Breast epithelium (tissue), 4 donors: ENCODE data around the gene COL9A1. TPM values are rescaled to one million over a fixed set of nuclear protein-coding genes. Genes with fewer than 3 reads are reported as not detected.

Source experiments
- DNase-seq, 2 donors: peaks; one replicate each; pipeline ENCODE4 v3.0.0-alpha.2; 2019; ENCODE audit warnings: low spot score in 2 of 2
- H3K27ac ChIP-seq, 2 donors: fragments of 200-600 bp; sonication (generic) in 1 of 2; one replicate each; pipeline ENCODE4 v1.5.1; 2016 to 2019; ENCODE audit warnings: mild to moderate bottlenecking in 1 of 2
- H3K27me3 ChIP-seq, 2 donors: fragments of 200-600 bp; sonication (generic) in 1 of 2; one replicate each; pipeline versions ENCODE4 v1.5.1 to v1.6.0; 2017 to 2019; ENCODE audit warnings: control low read depth in 1 of 2, mild to moderate bottlenecking in 1 of 2
- H3K36me3 ChIP-seq: fragments of 200-600 bp; one replicate; pipeline ENCODE4 v1.5.1; 2019
- H3K4me1 ChIP-seq, 2 donors: fragments of 200-600 bp; sonication (generic); one replicate each; pipeline ENCODE4 v1.5.1; 2016 to 2019; ENCODE audit warnings: control low read depth in 1 of 2
- H3K4me3 ChIP-seq, 3 donors: fragments of 200-600 bp; sonication (generic); 1 replicate in 2 of 3; 2 replicates in 1 of 3; pipeline ENCODE4 v1.5.1; 2016 to 2019; ENCODE audit warnings: mild to moderate bottlenecking in 3 of 3, moderate library complexity in 2 of 3
- H3K9me3 ChIP-seq, 2 donors: fragments of 200-600 bp; sonication (generic) in 1 of 2; one replicate each; pipeline ENCODE4 v1.5.1; 2016 to 2019; ENCODE audit warnings: control low read depth in 1 of 2
- CTCF ChIP-seq, 3 donors: fragments of 450-650 bp; IDR thresholded peaks; one replicate each; pipeline ENCODE4 v1.5.1; 2016 to 2017; ENCODE audit warnings: antibody characterized with exemption in 3 of 3, mild to moderate bottlenecking in 3 of 3, moderate library complexity in 3 of 3
- POLR2A ChIP-seq: fragments of 450-650 bp; IDR thresholded peaks from one replicate; pipeline ENCODE4 v1.6.1; 2016; ENCODE audit warnings: antibody characterized with exemption, mild to moderate bottlenecking, moderate library complexity
- POLR2AphosphoS5 ChIP-seq, 3 donors: sonication (generic); formaldehyde crosslinking; IDR thresholded peaks; one replicate each; pipeline ENCODE4 v1.6.1; 2017; ENCODE audit warnings: antibody characterized with exemption in 3 of 3
- intact Hi-C: fragments of 100-400 bp; cut with DNase I; formaldehyde crosslinking; loops from one replicate; pipeline ENCODE4 v1.15.1; 2023; ENCODE audit warnings: low total_unique reads
- total RNA-seq, 3 donors: library from RNA; depleted of rRNA; stranded (reverse); fragments of >200 nt; gene quantifications; one replicate each; pipeline ENCODE4 v1.1.0, GENCODE V29; 2016

Gene COL9A1
- total RNA-seq, 3 donors from 2014 or later = 0.32 TPM; not detected in 2

- no peak overlapping the region for H3K27ac ChIP-seq
- no peak for DNase-seq
- no peaks in the 10 kb centered on the region for H3K9me3 ChIP-seq
- TF ChIP-seq POLR2A (no peak), POLR2AphosphoS5 (IDR thresholded peaks at IDR 0.05) (no peak), CTCF (IDR thresholded peaks at IDR 0.05) (no peak)
- H3K4me1 ChIP-seq = no peaks in the 10 kb centered on the region
- intact Hi-C loops = no loop called here
- peak overlapping the region in 2 of 3 donors; percentile 4 to 42 for H3K4me3 ChIP-seq
- H3K27me3 ChIP-seq = peaks cover 0 to 26% of the 10 kb centered on the region in 2 donors
- H3K36me3 ChIP-seq = no peaks in the 10 kb centered on the region
Measured at GRCh38 chr6:70281923-70282311, 21.0 kb downstream of the COL9A1 start.

GRCh38 chr6:70280400-70280853 lies 22.5 kb downstream of the COL9A1 start:
- no peaks in the 10 kb centered on the region for H3K36me3 ChIP-seq
- no peak for TF ChIP-seq POLR2A
- TF ChIP-seq CTCF (IDR thresholded peaks at IDR 0.05) = no peak
- no peak for TF ChIP-seq POLR2AphosphoS5 (IDR thresholded peaks at IDR 0.05)
- intact Hi-C loops = no loop called here

GRCh38 chr6:70277470-70277869 lies 25.4 kb downstream of the COL9A1 start:
- intact Hi-C loops = no loop called here
- Histone ChIP-seq H3K9me3 (no peaks in the 10 kb centered on the region), H3K4me3 (no peak overlapping the region), H3K36me3 (no peaks in the 10 kb centered on the region), H3K27ac (no peak overlapping the region), H3K27me3 (peaks cover 0 to 11% of the 10 kb centered on the region in 2 donors), H3K4me1 (no peaks in the 10 kb centered on the region)
- DNase-seq = no peak
- TF ChIP-seq CTCF (IDR thresholded peaks at IDR 0.05) (no peak), POLR2AphosphoS5 (IDR thresholded peaks at IDR 0.05) (no peak), POLR2A (no peak)

More at GRCh38 chr6:70280400-70280853, 22.5 kb downstream of the COL9A1 start:
- Histone ChIP-seq H3K9me3 (no peaks in the 10 kb centered on the region), H3K4me1 (no peaks in the 10 kb centered on the region), H3K27ac (no peak overlapping the region), H3K4me3 (no peak overlapping the region), H3K27me3 (peaks cover 0 to 26% of the 10 kb centered on the region in 2 donors)
- DNase-seq = no peak

GRCh38 chr6:70274338-70274737 lies 28.5 kb downstream of the COL9A1 start:
- Histone ChIP-seq H3K27me3 (no peaks in the 10 kb centered on the region), H3K27ac (no peak overlapping the region), H3K4me1 (no peaks in the 10 kb centered on the region), H3K4me3 (no peak overlapping the region), H3K36me3 (no peaks in the 10 kb centered on the region), H3K9me3 (no peaks in the 10 kb centered on the region)
- intact Hi-C loops = no loop called here
- no peak for DNase-seq
- TF ChIP-seq CTCF (IDR thresholded peaks at IDR 0.05) (no peak), POLR2A (no peak)

GRCh38 chr6:70272071-70272470 lies 30.8 kb downstream of the COL9A1 start:
- intact Hi-C loops = no loop called here
- no peak for TF ChIP-seq POLR2AphosphoS5 (IDR thresholded peaks at IDR 0.05)
- no peak for TF ChIP-seq CTCF (IDR thresholded peaks at IDR 0.05)
- no peak for TF ChIP-seq POLR2A
- Histone ChIP-seq H3K4me3 (no peak overlapping the region), H3K9me3 (no peaks in the 10 kb centered on the region), H3K4me1 (no peaks in the 10 kb centered on the region), H3K27me3 (no peaks in the 10 kb centered on the region), H3K27ac (no peak overlapping the region), H3K36me3 (no peaks in the 10 kb centered on the region)
- no peak for DNase-seq
